ENCODE measurements around the gene STX7.
A peak's percentile ranks its signal among the peaks of the same experiment; 100 is the strongest.

Gene STX7

DNA sequence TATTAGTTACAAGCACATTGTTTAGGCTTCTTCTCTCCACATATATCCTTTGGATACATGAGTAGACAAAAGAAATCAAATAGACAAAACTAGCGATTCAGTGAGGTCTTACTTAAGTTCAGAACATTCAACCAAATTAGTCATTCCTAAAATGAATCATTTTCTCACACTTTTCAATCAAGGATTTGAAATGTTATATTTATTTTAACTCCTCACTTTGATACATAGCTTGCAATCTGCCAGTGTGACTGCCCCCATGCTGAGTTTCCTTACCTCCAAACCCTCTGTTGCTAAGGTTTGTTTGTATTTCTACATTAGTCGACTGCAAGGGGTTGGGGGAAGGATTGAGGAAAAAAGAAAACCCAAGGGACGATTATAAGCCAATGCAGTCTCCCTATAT lies 108.2 kb downstream of the STX7 start:
- Mint-ChIP-seq H3K27me3 (peaks cover 21 to 22% of the 10 kb centered on the region in 2 donors), H3K4me1 (peaks cover 25 to 48% of the 10 kb centered on the region in 2 donors), H3K9me3 (no peaks in the 10 kb centered on the region), H3K36me3 (peaks cover 0 to 2% of the 10 kb centered on the region in 2 donors), H3K27ac (no peak overlapping the region), H3K4me3 (peak overlapping the region in 1 of 2 donors; percentile 6)
- ATAC-seq (replicated peaks) = peak in 1 of 2 donors; percentile 14
- no peak for DNase-seq

DNA sequence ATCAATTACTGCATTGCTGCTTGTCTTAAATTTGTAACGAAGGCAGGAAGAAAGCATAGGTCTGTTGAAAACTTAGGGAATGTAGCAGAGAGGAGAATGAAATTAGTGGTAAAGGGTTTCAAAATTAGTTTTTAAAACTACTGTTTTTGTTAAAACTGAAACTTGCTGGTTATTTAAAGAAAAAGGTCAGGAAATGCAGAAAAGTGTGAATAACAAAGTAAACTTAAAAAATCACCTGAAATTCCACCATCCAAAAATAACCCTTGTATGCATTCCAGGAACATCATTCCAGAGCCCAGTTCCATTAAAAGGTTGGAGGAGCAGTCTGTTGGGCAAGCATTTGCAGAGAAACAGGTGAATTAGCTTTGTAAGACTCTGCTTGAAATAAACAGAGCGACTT lies 108.6 kb downstream of the STX7 start:
- peak overlapping the region; percentile 46 to 72 for H3K4me3 Mint-ChIP-seq
- peaks cover 21 to 22% of the 10 kb centered on the region in 2 donors for H3K27me3 Mint-ChIP-seq
- ATAC-seq (replicated peaks) (no peak), DNase-seq (no peak)
- peaks cover 0 to 2% of the 10 kb centered on the region in 2 donors for H3K36me3 Mint-ChIP-seq
- no peak overlapping the region for H3K27ac Mint-ChIP-seq
- peaks cover 25 to 48% of the 10 kb centered on the region in 2 donors for H3K4me1 Mint-ChIP-seq
- H3K9me3 Mint-ChIP-seq = no peaks in the 10 kb centered on the region

DNA sequence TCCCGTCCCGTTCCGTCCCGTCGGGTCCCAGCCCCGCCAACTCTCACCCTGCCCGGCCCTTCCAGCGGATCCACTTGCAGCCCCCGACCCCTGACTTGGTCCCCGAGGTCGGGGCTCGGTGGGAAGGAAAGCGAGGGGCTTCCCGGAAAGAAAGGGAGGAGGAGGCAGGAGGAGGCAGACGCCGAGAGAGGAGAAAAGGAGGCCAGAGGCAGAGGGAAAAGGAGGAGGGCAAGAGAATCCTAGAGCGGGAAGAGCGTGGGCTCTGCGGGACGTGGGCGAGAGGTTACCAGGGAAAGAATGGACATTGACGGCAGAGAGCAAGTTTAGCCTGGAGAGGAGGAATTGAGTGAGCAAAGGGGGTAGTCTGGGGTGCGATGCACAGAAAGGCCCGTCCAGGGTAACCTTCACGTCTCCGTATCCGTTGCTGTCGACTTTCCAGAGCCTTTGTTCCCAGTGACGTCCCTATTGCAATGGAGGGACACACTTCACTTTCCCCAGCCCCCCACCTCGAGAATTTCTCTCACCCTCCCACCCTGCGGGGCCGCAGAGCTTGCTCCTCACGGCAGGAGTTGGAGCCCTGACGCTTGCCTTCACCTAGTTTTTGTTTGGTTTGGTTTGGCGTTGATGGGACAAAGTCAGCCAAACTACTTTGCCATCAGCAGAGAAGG lies 111.2 kb downstream of the STX7 start:
- H3K27me3 Mint-ChIP-seq = peaks cover 14 to 17% of the 10 kb centered on the region in 2 donors
- H3K4me3 Mint-ChIP-seq = peak overlapping the region; percentile 85 to 90
- no peak overlapping the region for H3K27ac Mint-ChIP-seq
- peaks cover 25 to 50% of the 10 kb centered on the region in 2 donors for H3K4me1 Mint-ChIP-seq
- ATAC-seq (replicated peaks) (no peak), DNase-seq (no peak)
- peaks cover 2% of the 10 kb centered on the region in 2 donors for H3K36me3 Mint-ChIP-seq
- peaks cover 0 to 2% of the 10 kb centered on the region in 2 donors for H3K9me3 Mint-ChIP-seq

DNA sequence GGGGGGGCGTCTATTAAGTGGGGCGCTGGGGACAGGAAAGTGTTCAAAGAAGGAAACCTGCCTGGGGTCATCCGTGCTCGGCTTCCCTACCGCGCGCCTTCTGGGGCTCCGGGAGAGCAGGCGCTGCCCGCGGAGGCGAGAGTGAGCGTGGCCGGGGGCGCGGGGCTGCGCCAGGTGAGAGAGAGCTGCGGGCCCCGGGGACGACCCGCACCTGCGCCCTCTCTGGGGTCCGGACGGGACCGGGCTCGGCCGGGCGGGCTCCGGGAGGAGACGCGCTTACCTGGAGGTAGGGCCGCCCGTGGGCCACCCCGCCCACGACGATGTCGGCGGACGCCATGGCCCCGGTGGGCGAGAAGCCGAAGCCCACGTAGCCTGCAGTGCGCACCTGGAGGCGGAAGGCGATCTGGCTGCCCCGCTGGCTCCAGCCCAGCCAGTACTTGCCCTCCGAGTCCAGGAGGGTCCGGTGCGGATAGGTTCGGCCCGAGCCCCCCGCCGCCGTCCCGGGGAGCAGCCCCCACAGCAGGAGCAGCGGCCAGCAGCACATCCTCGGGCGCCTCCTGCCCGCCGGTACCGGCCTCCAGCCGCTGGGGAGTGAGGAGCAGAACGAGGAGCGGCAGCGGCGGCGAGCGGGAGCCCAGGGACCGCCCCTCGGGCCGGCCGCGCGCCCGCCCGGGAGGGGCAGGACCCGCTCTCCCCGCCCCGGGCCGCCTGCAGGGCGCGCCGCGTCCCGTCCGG lies 111.9 kb downstream of the STX7 start, which contains the start of gene MOXD1:
Gene MOXD1 (minus strand): TSS at position 593 of the 735 bp plus-strand sequence. CDS start 49 bp downstream, at position 544.
- Mint-ChIP-seq H3K27ac (peak within 1 kb of the TSS; percentile 94), H3K4me1 (peaks cover 21 to 54% of the 10 kb centered on the region in 2 donors)

DNA sequence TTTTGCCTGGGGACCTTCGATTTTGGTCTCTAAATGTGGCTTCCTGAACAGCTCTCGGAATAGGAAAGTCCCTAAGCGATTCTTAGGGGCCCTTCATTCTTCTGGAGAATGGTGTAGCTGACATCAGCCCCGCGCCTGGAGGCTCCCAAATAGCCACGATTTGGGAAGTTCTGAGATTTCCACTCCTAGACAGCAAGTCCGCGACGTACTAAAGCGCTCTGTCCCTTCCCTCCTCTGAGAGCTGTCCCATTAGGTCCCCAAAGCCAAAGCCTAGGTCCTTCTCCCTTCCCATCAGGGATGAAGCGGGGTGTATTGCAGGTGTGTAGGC lies 112.4 kb downstream of the STX7 start:
- Mint-ChIP-seq H3K9me3 (peaks cover 7 to 13% of the 10 kb centered on the region in 2 donors), H3K36me3 (peaks cover 10 to 12% of the 10 kb centered on the region in 2 donors), H3K27me3 (peaks cover 14 to 17% of the 10 kb centered on the region in 2 donors), H3K27ac (peak overlapping the region; percentile 94), H3K4me3 (peak overlapping the region; percentile 90 to 93), H3K4me1 (peaks cover 19 to 54% of the 10 kb centered on the region in 2 donors)
- ATAC-seq (replicated peaks) = no peak
- no peak for DNase-seq

More for the DNA sequence above, 111.9 kb downstream of the STX7 start, which contains the start of gene MOXD1:
- DNase-seq (peak; percentile 34), ATAC-seq (replicated peaks) (peak; percentile 79)
- H3K27me3 Mint-ChIP-seq = peaks cover 14 to 17% of the 10 kb centered on the region in 2 donors
- peaks cover 4 to 8% of the 10 kb centered on the region in 2 donors for H3K9me3 Mint-ChIP-seq
- H3K36me3 Mint-ChIP-seq = peaks cover 9% of the 10 kb centered on the region in 2 donors
- peak within 1 kb of the TSS; percentile 90 to 93 for H3K4me3 Mint-ChIP-seq

DNA sequence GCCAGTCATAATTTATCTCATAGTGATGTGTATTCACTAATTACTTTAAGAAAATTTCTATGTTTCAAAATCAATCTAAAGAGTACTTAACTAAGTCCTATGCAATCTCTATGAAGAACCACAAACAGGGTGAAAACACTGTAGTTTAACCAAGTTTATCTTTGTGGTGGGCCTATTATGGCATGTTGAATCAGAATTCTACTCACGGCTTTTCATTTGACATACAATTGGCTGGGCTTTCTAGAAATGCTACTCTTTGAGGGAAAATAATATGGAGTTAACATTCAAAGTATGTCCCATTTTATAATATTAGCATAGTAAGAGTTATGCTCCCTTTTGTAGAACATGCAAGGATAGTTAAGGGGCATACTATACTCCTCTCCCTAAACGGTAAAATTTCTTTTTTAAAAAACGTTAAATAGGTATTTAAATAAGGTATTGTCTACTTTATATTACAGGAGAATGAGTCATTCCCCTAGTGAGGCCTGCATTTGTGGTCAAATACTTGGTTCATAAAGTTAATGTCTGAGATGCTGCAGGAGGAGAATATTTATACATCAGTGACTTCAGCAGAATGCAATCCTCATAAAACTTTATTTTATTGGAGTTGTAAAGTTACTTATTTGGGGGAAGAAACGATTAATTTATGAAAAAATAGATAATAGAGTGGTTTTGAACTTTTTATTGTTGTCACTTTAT lies 113.4 kb downstream of the STX7 start:
- H3K9me3 Mint-ChIP-seq = peaks cover 13 to 23% of the 10 kb centered on the region in 2 donors
- peak overlapping the region in 1 of 2 donors; percentile 37 for H3K4me3 Mint-ChIP-seq
- peaks cover 10 to 21% of the 10 kb centered on the region in 2 donors for H3K36me3 Mint-ChIP-seq
- H3K27me3 Mint-ChIP-seq = peaks cover 14 to 17% of the 10 kb centered on the region in 2 donors
- H3K4me1 Mint-ChIP-seq = peaks cover 19 to 45% of the 10 kb centered on the region in 2 donors
- DNase-seq = no peak
- H3K27ac Mint-ChIP-seq = no peak overlapping the region
- ATAC-seq (replicated peaks) = no peak
